ENCODE data around the gene LONP2.

DNA sequence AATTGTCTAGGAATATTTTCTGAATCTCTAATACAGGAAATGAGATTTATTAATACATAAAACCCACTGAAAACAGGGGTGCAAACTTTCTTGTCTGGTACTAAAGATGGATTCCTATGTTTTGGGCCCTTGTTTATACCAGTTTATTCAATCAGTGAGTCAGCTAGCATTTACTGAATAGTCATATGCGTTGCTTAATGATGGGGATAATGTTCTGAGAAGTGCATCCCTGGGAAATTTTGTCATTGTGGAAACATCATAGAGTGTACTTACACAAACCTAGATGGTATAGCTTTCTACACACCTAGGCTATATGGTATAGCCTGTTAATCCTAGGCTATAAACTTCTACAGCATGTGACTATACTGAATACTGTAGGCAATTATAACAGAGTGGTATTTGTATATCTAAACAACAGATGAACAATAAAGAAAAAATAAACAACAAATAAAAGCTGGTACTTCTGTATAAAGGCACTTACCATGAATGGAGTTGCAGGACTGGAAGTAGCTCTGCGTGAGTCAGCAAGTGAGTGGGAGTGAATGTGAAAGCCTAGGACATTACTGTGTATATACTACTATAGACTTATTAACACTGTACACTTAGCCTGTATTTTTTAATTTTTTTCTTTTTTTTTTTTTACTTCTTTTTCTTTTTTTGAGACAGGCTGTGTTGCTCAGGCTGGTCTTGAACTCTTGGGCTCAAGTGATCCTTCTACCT lies 77.4 kb downstream of the LONP2 start:
- TF ChIP-seq, protein P1, sequence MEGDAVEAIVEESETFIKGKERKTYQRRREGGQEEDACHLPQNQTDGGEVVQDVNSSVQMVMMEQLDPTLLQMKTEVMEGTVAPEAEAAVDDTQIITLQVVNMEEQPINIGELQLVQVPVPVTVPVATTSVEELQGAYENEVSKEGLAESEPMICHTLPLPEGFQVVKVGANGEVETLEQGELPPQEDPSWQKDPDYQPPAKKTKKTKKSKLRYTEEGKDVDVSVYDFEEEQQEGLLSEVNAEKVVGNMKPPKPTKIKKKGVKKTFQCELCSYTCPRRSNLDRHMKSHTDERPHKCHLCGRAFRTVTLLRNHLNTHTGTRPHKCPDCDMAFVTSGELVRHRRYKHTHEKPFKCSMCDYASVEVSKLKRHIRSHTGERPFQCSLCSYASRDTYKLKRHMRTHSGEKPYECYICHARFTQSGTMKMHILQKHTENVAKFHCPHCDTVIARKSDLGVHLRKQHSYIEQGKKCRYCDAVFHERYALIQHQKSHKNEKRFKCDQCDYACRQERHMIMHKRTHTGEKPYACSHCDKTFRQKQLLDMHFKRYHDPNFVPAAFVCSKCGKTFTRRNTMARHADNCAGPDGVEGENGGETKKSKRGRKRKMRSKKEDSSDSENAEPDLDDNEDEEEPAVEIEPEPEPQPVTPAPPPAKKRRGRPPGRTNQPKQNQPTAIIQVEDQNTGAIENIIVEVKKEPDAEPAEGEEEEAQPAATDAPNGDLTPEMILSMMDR (IDR thresholded peaks at IDR 0.05), result no peak
- no peak for TF ChIP-seq POLR2A (IDR thresholded peaks at IDR 0.05)
